Stimulated activated CD8-positive, alpha-beta memory T cell treated with anti-CD3 and anti-CD28 coated beads, Interleukin-4, amount 100 ng/mL, for 4 hours (primary cell): ENCODE measurements around the gene PIH1D1.
A peak's percentile ranks its signal among the peaks of the same experiment; 100 is the strongest.

Experiments
- DNase-seq, 2 donors: peaks; one replicate each; pipeline ENCODE4 v3.0.0-alpha.2; 2020; ENCODE audit warnings: low read depth in 2 of 2, low spot score in 1 of 2

The PIH1D1 gene

GRCh38 chr19:49451430-49452181 lies at the start of gene PIH1D1:
Gene PIH1D1 (minus strand): TSS chr19:49451814. CDS start chr19:49451574, 240 bp downstream.
- DNase-seq, result peak; percentile 90 to 92

- no peak for DNase-seq
Observed at GRCh38 chr19:49499030-49499670, 47.5 kb upstream of the PIH1D1 start.

GRCh38 chr19:49498475-49498874 lies 46.9 kb upstream of the PIH1D1 start:
- no peak for DNase-seq

- DNase-seq, result no peak
Observed at GRCh38 chr19:49497789-49498103, 46.1 kb upstream of the PIH1D1 start.

GRCh38 chr19:49497047-49497788 lies 45.6 kb upstream of the PIH1D1 start:
- DNase-seq, result no peak

GRCh38 chr19:49496574-49497008 lies 45.0 kb upstream of the PIH1D1 start:
- DNase-seq, result no peak

- DNase-seq, result no peak
Observed at GRCh38 chr19:49492573-49493405, 41.2 kb upstream of the PIH1D1 start.

GRCh38 chr19:49491804-49492572 lies 40.4 kb upstream of the PIH1D1 start:
- DNase-seq, result no peak

GRCh38 chr19:49491030-49491803 lies 39.6 kb upstream of the PIH1D1 start:
- DNase-seq, result no peak

- no peak for DNase-seq
Observed at GRCh38 chr19:49490287-49491029, 38.8 kb upstream of the PIH1D1 start.

- DNase-seq, result no peak
Observed at GRCh38 chr19:49489601-49490167, 38.1 kb upstream of the PIH1D1 start.

- DNase-seq, result no peak
Observed at GRCh38 chr19:49488863-49489537, 37.4 kb upstream of the PIH1D1 start.

- DNase-seq, result no peak
Observed at GRCh38 chr19:49488046-49488862, 36.6 kb upstream of the PIH1D1 start.

- peak; percentile 98 to 99 for DNase-seq
Observed at GRCh38 chr19:49487277-49488045, 35.8 kb upstream of the PIH1D1 start, which contains the start of gene RPL13A. Gene RPL13A (plus strand): TSS chr19:49487608. CDS start chr19:49487630, 22 bp downstream.

- DNase-seq, result no peak
Observed at GRCh38 chr19:49486710-49487276, 35.2 kb upstream of the PIH1D1 start.

- no peak for DNase-seq
Observed at GRCh38 chr19:49486232-49486631, 34.6 kb upstream of the PIH1D1 start.
